GM23248 (cell line): ENCODE data around the gene PRKCA. TPM values are rescaled to one million over a fixed set of nuclear protein-coding genes. Genes with fewer than 3 reads are reported as not detected.

Experiments used
- DNase-seq: peaks from one replicate; pipeline ENCODE4 v3.0.0-alpha.2; 2015
- H2AFZ ChIP-seq: fragments of 200-600 bp; sonication (generic); 2 replicates; pipeline ENCODE4 v1.6.1; 2016; ENCODE audit warnings: antibody characterized with exemption
- H3F3A ChIP-seq: fragments of 200-600 bp; sonication (generic); 2 replicates; pipeline ENCODE4 v1.6.1; 2016; ENCODE audit warnings: mild to moderate bottlenecking, antibody characterized with exemption, mixed run types; ENCODE audit not compliant: insufficient read depth
- H3K27ac ChIP-seq: fragments of 200-600 bp; sonication (generic); 2 replicates; pipeline ENCODE4 v1.5.1; 2016; ENCODE audit warnings: mild to moderate bottlenecking
- H3K27me3 ChIP-seq: fragments of 200-600 bp; sonication (generic); replicated peaks from 2 replicates; pipeline ENCODE4 v1.6.1; 2016; ENCODE audit warnings: mild to moderate bottlenecking; ENCODE audit not compliant: insufficient read depth
- H3K36me3 ChIP-seq: fragments of 200-600 bp; sonication (generic); 2 replicates; pipeline ENCODE4 v1.6.1; 2016; ENCODE audit warnings: low read depth, mild to moderate bottlenecking
- H3K4me1 ChIP-seq: fragments of 200-600 bp; sonication (generic); 2 replicates; pipeline ENCODE4 v1.6.1; 2016; ENCODE audit warnings: mild to moderate bottlenecking; ENCODE audit not compliant: insufficient read depth
- H3K4me2 ChIP-seq: fragments of 200-600 bp; sonication (generic); one replicate; pipeline ENCODE4 v1.6.1; 2016; ENCODE audit warnings: mild to moderate bottlenecking; ENCODE audit not compliant: unreplicated experiment
- H3K4me3 ChIP-seq: fragments of 200-600 bp; sonication (generic); 2 replicates; pipeline ENCODE4 v1.5.1; 2016; ENCODE audit warnings: mild to moderate bottlenecking
- H3K79me2 ChIP-seq: fragments of 200-600 bp; sonication (generic); 2 replicates; pipeline ENCODE4 v1.6.1; 2016; ENCODE audit warnings: mild to moderate bottlenecking; ENCODE audit not compliant: insufficient read depth
- H3K9ac ChIP-seq: fragments of 200-600 bp; sonication (generic); 2 replicates; pipeline ENCODE4 v1.6.1; 2016; ENCODE audit warnings: mild to moderate bottlenecking
- H3K9me2 ChIP-seq: fragments of 200-600 bp; sonication (generic); 2 replicates; pipeline ENCODE4 v1.6.1; 2016; ENCODE audit warnings: mixed run types, mild to moderate bottlenecking, moderate library complexity; ENCODE audit not compliant: insufficient read depth
- H3K9me3 ChIP-seq: fragments of 200-600 bp; sonication (generic); one replicate; pipeline ENCODE4 v1.6.1; 2017; ENCODE audit warnings: low read depth
- H4K20me1 ChIP-seq: fragments of 200-600 bp; sonication (generic); 2 replicates; pipeline ENCODE4 v1.6.0; 2016; ENCODE audit not compliant: insufficient read depth
- EZH2 ChIP-seq: fragments of 200-600 bp; sonication (generic); IDR thresholded peaks from 2 replicates; pipeline ENCODE4 v1.6.1; 2018; ENCODE audit warnings: antibody characterized with exemption, mild to moderate bottlenecking; ENCODE audit not compliant: insufficient read depth, poor library complexity, severe bottlenecking
- EZH2phosphoT487 ChIP-seq: fragments of 200-600 bp; sonication (generic); IDR thresholded peaks from 2 replicates; pipeline ENCODE4 v1.6.1; 2018; ENCODE audit warnings: antibody characterized with exemption, moderate library complexity, mild to moderate bottlenecking, low read depth; ENCODE audit not compliant: insufficient read depth
- WGBS, 2 experiments: methylation state at CpG; one replicate each; pipeline ENCODE4 v1.1.6; 2015 to 2017; ENCODE audit warnings: low lambda C conversion rate in 2 of 2, low coverage in 1 of 2; ENCODE audit errors: missing lambda C conversion rate in 2 of 2; 5-methylcytosine and 5-hydroxymethylcytosine counted together
- in situ Hi-C: fragments of 300-500 bp; cut with MboI; formaldehyde crosslinking; loops from 2 replicates; pipeline ENCODE4 v1.15.0; 2020
- polyA plus RNA-seq: library from polyadenylated mRNA; unstranded; fragments of >200 nt; fragmentation: Nextera tagmentation; extraction: Ambion mirVana; gene quantifications from 2 replicates; pipeline ENCODE4 v1.2.1, GENCODE V29; 2016
- total RNA-seq: library from RNA; depleted of rRNA; stranded (reverse); fragments of >200 nt; shearing (Covaris generic); gene quantifications from 2 replicates; pipeline ENCODE4 v1.2.3, GENCODE V29; 2014

Gene PRKCA
- total and polyA plus RNA-seq, 2 experiments from 2014 or later, result 17.3 to 28.5 TPM

- Histone ChIP-seq H4K20me1 (peaks cover 14% of the 10 kb centered on the region), H3K79me2 (peaks cover 100% of the 10 kb centered on the region)
These were observed 98.3 kb downstream of the PRKCA start for GRCh38 chr17:66400698-66401097.

GRCh38 chr17:66401364-66401763, 99.0 kb downstream of the PRKCA start:
- TF ChIP-seq EZH2 (no peak), EZH2phosphoT487 (no peak)
- no peak overlapping the region for H3K4me2 ChIP-seq
- peaks cover 100% of the 10 kb centered on the region for H3K79me2 ChIP-seq
- in situ Hi-C loops, result no loop called here
- peaks cover 7% of the 10 kb centered on the region; the same call in 1 of the 2 replicates for H3K4me1 ChIP-seq
- no peak for DNase-seq
- no peaks in the 10 kb centered on the region for H3K9me2 ChIP-seq
- H3K27me3 ChIP-seq, result no peaks in the 10 kb centered on the region
- H3K36me3 ChIP-seq, result no peaks in the 10 kb centered on the region
- H3K4me3 ChIP-seq, result no peak overlapping the region
- no peaks in the 10 kb centered on the region for H3K9me3 ChIP-seq
- H2AFZ ChIP-seq, result no peak overlapping the region
- H3F3A ChIP-seq, result no peaks in the 10 kb centered on the region
- peaks cover 10% of the 10 kb centered on the region for H4K20me1 ChIP-seq
- no peak overlapping the region for H3K27ac ChIP-seq
- H3K9ac ChIP-seq, result no peak overlapping the region
- 97% methylated on average over 4 of the region's 4 CpGs for WGBS, 2 experiments

More at GRCh38 chr17:66400698-66401097, 98.3 kb downstream of the PRKCA start:
- TF ChIP-seq EZH2phosphoT487 (no peak), EZH2 (no peak)
- Histone ChIP-seq H3K9ac (no peak overlapping the region), H3K27me3 (no peaks in the 10 kb centered on the region), H3F3A (no peaks in the 10 kb centered on the region), H3K4me3 (no peak overlapping the region), H2AFZ (no peak overlapping the region), H3K9me3 (no peaks in the 10 kb centered on the region), H3K27ac (no peak overlapping the region), H3K4me1 (peaks cover under 1% of the 10 kb centered on the region; the same call in 1 of the 2 replicates), H3K36me3 (no peaks in the 10 kb centered on the region), H3K9me2 (no peaks in the 10 kb centered on the region), H3K4me2 (no peak overlapping the region)
- in situ Hi-C loops, result no loop called here
- WGBS, 2 experiments, result 52 to 83% methylated on average over 1 of the region's 1 CpG
- DNase-seq, result no peak

- Histone ChIP-seq H3K4me2 (no peak overlapping the region), H3K27ac (no peak overlapping the region), H3K9me3 (no peaks in the 10 kb centered on the region), H3K9ac (no peak overlapping the region), H3K4me1 (peaks cover 7% of the 10 kb centered on the region; the same call in 1 of the 2 replicates), H4K20me1 (peaks cover 8% of the 10 kb centered on the region), H2AFZ (no peak overlapping the region), H3K9me2 (no peaks in the 10 kb centered on the region), H3K36me3 (no peaks in the 10 kb centered on the region), H3K79me2 (peaks cover 100% of the 10 kb centered on the region), H3K27me3 (no peaks in the 10 kb centered on the region), H3K4me3 (no peak overlapping the region), H3F3A (peaks cover 4% of the 10 kb centered on the region; the same call in 1 of the 2 replicates)
- TF ChIP-seq EZH2 (no peak), EZH2phosphoT487 (no peak)
- 98% methylated on average over 8 of the region's 8 CpGs for whole genome bisulfite sequencing, 2 experiments
- DNase-seq, result no peak
- in situ Hi-C loops, result no loop called here
These were observed 101.6 kb downstream of the PRKCA start for GRCh38 chr17:66403846-66404556.

GRCh38 chr17:66405836-66406677, 103.6 kb downstream of the PRKCA start:
- H3K79me2 ChIP-seq, result peaks cover 100% of the 10 kb centered on the region
- H4K20me1 ChIP-seq, result peaks cover 8% of the 10 kb centered on the region
- H3K4me1 ChIP-seq, result peaks cover 7% of the 10 kb centered on the region; the same call in 1 of the 2 replicates
- H3K36me3 ChIP-seq, result no peaks in the 10 kb centered on the region
- no peak overlapping the region for H3K4me3 ChIP-seq
- peaks cover 4% of the 10 kb centered on the region; the same call in 1 of the 2 replicates for H3F3A ChIP-seq
- no peak for TF ChIP-seq EZH2
- no peak for TF ChIP-seq EZH2phosphoT487
- WGBS, 2 experiments, result 38 to 39% methylated on average over 6 of the region's 6 CpGs
- no peak overlapping the region for H3K9ac ChIP-seq
- in situ Hi-C loops, result no loop called here
- no peak overlapping the region for H3K4me2 ChIP-seq
- H3K9me2 ChIP-seq, result no peaks in the 10 kb centered on the region
- DNase-seq, result no peak
- H3K27me3 ChIP-seq, result no peaks in the 10 kb centered on the region
- H3K27ac ChIP-seq, result no peak overlapping the region
- H2AFZ ChIP-seq, result no peak overlapping the region
- no peaks in the 10 kb centered on the region for H3K9me3 ChIP-seq
